ENCODE results near the gene VILL.

GRCh38 chr3:38021196-38021595 is 30.6 kb downstream of the VILL start:
- no peak for TF ChIP-seq CTCF (IDR thresholded peaks at IDR 0.05)
- no peak for TF ChIP-seq POLR2A (IDR thresholded peaks at IDR 0.05)
